GM18520 (cell line): ENCODE results near the gene MUSTN1.

Experiments
- ATAC-seq: cut with Tn5 transposase; IDR thresholded peaks from one replicate; pipeline ENCODE4 v1.9.1; 2021; ENCODE audit not compliant: unreplicated experiment

Gene MUSTN1

DNA sequence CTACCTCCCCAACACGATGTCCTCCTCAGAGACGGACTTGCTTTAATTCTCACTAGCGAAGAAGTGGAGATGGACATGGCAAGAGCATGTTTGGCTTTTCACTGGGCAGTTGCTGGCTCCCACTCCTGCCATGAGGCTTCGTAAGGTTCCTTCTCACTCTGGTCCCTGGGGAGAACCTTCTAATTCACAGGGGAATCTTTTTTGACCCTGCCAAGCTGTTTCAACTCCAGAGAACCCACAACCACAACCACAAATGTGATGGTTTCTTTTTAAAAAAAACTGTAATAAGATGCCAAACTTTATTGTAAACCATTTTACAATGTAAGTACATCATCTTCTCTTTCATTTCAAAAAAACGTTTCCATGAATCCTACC is 1.6 kb upstream of the MUSTN1 start:
- no peak for ATAC-seq

DNA sequence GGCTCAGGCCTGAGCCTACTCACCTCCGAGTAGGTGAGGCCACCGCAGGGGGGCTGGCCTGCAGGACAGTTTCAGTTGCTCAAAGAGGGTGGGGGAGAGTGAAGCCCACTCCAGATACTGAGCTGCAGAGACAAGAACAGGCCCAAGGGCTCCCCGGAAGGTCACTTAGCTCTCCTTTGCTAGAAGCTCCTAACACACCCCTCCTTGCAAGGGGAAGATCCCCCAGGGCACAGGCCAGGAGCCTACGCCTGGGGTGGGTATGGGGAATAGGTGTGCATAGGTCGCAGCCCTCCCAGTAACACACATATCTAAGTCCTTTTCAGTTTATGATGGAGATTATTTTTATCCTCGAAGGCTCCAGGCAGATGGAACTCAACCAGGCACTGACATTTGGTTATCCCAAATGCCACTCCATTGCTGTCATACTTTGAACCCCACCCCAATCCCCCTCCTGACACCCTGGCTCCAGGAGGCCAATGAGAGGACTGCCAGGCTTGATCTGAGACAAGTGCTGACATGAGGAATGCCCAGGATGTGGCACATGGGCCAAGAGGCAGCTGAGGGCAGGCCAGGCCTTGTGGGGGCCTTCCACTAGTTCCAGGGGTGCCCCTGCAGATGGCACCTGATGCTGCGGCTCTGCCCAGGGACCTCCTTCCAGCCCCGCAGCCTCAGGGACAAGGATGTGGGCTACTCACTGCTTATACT is 1.1 kb upstream of the MUSTN1 start:
- no peak for ATAC-seq

DNA sequence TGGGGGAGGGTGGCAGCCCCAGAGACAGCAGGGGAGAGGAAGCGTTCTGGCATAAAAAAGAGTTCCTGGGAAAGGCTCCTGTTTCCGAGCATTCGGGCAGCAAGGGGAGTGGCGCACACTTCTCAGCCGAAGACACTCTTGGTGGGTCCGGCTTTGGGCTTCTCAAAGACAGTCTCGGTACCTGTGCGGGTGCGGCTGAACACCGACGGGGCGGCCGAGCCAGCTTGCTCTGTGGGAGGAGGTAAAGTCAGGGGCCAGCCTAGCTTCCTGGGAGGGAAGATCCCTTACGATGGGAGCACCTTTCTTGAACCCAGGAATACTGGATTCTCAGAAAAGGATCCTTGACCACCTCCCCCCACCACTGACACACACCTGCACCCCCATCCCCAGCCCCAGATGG is 1.6 kb downstream of the MUSTN1 start:
- ATAC-seq: no peak

DNA sequence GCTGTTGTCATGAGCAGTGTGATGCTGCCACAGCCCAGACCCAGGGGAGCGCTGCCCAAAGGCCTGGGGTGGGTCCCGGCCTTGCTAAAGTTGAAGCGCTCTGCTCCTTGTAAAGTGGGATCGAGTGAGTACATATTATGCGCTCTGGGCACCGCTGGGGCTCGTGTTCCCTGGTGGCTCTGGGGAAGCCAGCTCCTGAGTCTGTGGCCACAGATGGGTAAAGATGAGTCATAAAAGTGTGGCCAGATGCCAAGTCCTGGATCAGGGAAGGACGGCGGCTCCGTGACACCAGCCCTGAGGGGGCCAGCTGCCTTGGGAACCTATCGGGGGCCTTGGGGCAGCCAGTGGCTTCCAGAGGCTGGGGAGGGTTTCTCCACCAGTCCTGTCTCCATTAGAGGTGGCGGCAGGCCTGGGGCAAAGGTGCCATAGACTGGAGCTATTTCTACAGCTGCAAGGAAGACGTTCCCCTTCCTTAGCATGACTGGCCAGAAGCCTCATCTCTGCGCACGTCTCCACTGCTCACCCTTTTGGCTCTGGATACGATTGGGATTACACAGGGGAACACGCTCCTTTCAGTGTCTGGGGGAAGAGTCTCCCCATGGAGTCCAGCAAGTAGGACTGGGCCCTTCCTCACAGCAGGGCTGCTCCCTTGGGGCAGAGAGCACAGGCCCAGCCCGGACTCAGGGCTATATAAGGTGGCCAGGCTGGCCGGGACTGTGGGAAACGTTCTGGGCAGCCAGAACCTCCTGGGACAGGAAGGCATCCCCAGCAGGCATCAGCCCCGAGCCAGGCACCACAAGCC is 3.1 kb downstream of the MUSTN1 start:
- no peak for ATAC-seq

GRCh38 chr3:52830535-52831258 is 4.1 kb downstream of the MUSTN1 start, which contains the start of gene ITIH4:
Gene ITIH4, minus strand, starts transcription at chr3:52830672. Its CDS starts 30 bp downstream, at chr3:52830642.
- no peak for ATAC-seq

- no peak for ATAC-seq
These were observed 4.8 kb downstream of the MUSTN1 start for GRCh38 chr3:52829906-52830463.

GRCh38 chr3:52829482-52829881 is 5.3 kb downstream of the MUSTN1 start:
- ATAC-seq: no peak

GRCh38 chr3:52827866-52828376 is 6.9 kb downstream of the MUSTN1 start:
- ATAC-seq: no peak

- ATAC-seq: no peak
These were observed 7.4 kb downstream of the MUSTN1 start for GRCh38 chr3:52827441-52827840.

- no peak for ATAC-seq
These were observed 10.8 kb downstream of the MUSTN1 start for GRCh38 chr3:52824037-52824436.

DNA sequence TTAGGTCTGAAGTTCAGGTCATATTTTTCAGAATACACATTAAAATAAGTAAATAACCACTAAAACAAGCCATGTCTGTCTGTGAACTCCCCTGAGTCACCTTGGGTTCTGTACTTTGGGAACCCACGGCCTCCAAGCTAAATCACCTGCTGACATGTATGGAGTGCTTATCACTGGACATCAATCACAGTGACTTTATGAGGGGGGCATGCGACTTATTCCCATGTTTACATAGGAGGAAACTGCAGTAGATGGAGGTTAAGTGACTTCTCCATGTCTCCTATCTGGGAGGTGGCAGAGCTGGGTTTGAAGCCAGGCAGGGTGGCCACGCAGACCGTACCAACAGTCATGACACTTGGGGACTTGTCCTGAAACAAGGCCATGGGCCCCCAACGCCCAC is 12.5 kb downstream of the MUSTN1 start:
- no peak for ATAC-seq

DNA sequence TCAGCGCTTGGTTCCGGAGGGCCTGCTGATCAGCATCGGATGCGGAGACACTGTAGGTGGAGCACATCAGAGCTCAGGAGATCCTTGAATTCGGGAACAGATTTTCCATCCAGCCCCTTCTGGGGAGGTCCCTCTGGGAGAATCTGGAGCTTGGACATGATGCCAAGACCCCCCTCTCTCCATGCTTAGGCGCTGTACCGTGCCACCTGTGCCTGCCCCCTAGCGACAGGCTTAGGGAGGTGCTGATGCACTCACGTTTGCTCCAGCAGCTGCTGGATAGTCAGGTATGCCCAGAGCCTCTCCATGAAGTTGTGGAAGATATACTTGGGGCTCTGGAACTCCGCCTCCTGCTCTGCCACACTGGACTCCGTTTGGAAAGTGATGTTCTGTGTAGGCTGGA is 14.1 kb downstream of the MUSTN1 start:
- ATAC-seq: no peak

- no peak for ATAC-seq
These were observed 14.9 kb downstream of the MUSTN1 start for GRCh38 chr3:52819936-52820335.

DNA sequence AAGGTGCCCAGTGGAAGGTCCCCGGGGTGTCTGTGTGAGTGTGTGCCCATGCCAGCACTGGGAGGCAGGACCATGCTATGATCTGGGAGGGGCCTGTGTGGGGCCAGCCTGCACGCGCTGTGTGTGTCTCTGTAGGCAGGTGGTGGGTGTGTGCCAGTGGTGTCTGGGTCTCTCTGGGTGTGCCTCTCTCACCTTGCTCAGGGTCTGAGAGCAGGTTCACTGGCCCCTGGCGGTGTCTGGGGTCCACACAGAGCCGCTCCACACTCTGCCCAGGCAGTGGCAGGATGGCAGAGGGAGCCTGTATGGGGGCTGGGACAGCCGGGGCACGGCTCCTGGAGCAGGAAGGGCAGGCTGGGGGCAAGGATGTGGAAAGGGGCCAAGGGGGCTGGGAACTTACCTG is 17.0 kb downstream of the MUSTN1 start:
- no peak for ATAC-seq

DNA sequence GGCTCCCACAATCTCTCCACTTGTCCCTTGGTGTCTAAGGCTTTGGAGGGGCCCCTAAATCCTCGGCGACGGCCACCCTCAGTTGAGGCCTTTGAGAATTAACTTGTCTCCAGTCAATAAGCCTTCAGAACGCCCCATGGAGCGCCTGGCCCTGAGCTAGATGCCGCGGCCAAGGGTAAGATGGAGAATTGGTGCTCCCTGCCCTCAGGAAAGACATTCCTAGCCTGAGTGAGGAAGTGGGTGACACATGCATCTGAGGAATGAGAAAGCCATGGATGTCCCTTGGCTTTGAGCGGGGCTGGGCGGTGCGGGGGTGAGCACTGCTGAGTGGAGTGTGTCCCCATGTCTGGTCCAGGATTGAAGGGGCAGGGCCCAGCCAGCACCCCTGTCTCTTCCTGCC is 17.6 kb downstream of the MUSTN1 start:
- ATAC-seq: no peak

GRCh38 chr3:52816654-52817053 is 18.2 kb downstream of the MUSTN1 start:
- no peak for ATAC-seq

DNA sequence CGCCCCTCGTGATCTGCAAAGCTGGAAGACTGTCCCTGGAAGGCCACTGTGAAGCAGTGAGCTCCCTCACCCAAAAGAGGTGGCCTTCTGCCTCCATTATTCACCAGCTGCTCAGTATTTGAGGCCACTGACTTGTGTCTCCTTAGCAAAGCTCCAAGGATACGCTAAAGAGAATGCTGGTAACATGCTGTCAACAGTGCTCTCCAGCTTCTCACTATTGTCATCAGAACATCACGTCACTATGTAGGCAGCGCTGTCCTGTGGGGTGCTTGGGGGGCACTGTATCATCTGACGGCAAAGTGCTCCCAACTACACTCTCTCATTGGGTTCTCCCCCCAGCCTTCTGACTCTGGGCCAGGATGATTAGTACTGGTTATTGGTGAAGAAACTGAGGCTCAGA is 18.6 kb downstream of the MUSTN1 start:
- no peak for ATAC-seq

- no peak for ATAC-seq
These were observed 21.0 kb downstream of the MUSTN1 start for GRCh38 chr3:52813810-52814209.

DNA sequence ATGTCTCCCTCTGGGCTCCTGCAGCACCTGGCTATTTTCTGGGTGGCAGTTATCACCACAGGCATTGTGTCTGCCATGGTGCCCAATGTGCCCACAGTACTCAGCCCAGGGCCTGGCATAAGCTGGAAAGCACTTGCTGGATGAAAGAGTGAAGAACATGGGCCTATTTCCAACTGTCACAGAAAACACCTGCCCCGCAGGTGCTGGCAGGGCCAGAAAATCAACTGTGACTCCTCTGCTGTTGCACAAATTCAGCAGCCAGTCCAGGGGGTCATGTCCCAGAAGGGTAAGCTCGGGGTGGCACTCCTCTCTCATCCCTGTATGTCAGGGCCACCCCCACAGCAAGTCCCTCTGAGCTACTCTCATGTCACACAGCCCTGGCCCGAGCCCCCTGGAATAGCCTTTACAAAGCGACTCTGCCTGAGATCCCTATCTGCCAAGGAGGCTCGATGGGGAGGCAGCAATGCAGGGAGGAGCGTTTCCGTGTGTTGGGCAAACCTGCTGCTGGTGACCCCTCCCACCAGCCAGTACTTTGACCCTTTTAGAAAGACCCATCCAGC is 23.3 kb downstream of the MUSTN1 start:
- ATAC-seq: no peak

DNA sequence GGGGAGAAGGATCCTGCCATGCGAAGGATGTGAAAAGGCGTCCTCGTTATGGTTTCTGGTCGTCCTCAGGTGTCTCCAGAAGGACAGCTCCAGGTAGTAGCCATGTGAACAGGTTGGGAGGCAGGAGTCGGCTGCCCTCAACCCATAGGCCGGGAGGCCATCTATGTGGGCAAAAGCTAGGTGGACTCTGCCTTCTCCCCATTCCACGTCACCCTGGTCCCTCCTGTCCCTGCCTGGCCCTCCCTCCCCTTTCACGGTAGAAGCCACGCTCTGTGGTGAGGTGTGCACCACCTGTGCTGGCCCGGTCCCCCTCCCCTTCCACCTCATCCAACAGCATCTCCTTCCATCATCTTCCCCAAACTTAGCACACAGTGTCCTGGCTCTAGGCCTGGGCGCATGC is 23.9 kb downstream of the MUSTN1 start:
- ATAC-seq: no peak
